ENCODE data around the gene ABCA2.

The ABCA2 gene

DNA sequence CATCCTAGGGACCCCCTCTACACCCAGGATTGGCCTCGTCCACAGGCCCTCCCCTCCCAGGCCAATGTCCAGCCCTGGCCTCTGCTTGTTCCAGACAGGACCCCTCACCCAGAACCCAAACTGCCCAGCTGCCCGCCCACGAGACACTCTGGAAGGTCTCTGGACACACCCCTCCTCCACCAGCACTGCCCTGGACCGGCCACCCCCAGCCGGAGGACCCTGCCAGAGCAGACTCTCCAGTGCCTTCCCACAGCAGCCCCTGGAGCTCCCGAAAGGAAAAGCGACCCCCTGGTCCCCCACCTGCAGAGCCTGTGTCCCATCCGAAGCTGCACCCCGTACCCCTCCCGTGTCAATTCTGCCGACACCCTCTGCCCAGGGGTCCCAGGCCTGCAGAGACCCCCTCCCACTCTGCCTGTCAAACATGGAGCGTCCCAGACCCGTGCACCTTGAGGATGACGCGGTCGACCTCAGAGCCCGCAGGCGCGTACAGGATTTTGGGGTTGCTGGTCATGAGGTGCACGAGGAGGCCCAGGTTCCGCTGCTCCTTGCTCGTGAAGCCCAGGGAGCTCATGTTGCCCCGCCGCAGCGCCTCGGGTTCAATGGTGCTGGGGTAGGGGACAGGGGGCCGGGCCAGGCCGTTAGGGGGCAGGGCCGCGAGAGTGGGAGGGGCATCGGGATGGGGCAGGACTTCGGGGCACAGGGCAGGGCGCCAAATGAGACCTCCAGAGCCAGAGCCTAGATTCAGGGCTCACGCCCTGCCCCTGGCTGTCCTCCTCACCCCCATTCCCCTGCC lies 8.0 kb downstream of the ABCA2 start:
- Histone ChIP-seq H3K27ac (no peak overlapping the region), H3K4me3 (no peak overlapping the region)
- TF ChIP-seq, protein P1, sequence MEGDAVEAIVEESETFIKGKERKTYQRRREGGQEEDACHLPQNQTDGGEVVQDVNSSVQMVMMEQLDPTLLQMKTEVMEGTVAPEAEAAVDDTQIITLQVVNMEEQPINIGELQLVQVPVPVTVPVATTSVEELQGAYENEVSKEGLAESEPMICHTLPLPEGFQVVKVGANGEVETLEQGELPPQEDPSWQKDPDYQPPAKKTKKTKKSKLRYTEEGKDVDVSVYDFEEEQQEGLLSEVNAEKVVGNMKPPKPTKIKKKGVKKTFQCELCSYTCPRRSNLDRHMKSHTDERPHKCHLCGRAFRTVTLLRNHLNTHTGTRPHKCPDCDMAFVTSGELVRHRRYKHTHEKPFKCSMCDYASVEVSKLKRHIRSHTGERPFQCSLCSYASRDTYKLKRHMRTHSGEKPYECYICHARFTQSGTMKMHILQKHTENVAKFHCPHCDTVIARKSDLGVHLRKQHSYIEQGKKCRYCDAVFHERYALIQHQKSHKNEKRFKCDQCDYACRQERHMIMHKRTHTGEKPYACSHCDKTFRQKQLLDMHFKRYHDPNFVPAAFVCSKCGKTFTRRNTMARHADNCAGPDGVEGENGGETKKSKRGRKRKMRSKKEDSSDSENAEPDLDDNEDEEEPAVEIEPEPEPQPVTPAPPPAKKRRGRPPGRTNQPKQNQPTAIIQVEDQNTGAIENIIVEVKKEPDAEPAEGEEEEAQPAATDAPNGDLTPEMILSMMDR (IDR thresholded peaks at IDR 0.05) = no peak
- DNase-seq (ENCODE audit: low spot score) = no peak

DNA sequence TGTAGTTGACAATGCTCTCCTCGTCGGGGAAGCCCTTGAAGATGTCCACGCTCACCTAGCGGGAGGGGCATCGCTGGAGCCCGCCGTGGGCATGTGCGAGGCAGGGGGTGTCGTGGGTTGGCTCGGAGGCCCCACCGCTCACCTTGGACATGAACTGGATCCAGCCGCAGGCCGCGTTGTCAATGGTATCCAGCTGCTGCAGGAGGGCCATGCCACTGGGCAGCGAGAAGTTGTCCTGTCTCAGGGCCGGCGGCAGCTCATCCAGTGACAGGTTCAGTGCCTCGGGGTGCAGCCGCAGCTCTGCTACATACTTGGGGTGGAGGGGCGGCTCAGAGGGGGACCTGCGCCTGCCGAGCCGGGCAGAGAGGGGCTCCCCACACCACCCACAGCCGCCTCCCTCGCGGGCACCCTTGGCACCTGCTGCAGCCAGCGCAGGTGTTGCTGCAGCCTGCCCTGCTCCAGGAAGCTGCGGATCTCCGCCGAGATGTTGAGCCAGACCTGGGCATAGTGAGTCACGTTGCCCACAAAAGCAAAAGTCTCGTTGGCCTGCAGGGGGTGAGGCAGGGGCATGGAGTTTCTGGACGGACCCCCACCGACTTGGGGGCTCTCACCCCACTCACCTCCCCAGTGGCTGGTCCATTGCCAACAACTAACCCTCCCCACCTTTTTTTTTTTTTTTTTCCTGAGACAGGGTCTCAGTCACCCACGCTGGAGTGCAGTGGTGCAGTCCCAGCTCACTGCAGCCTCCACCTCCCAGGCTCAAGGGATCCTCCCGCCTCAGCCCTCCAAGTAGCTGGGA lies 9.1 kb downstream of the ABCA2 start:
- no peak for DNase-seq (ENCODE audit: low spot score)
- H3K27ac ChIP-seq = no peak overlapping the region
- TF ChIP-seq, protein P1 (IDR thresholded peaks at IDR 0.05) = no peak
- H3K4me3 ChIP-seq = no peak overlapping the region

DNA sequence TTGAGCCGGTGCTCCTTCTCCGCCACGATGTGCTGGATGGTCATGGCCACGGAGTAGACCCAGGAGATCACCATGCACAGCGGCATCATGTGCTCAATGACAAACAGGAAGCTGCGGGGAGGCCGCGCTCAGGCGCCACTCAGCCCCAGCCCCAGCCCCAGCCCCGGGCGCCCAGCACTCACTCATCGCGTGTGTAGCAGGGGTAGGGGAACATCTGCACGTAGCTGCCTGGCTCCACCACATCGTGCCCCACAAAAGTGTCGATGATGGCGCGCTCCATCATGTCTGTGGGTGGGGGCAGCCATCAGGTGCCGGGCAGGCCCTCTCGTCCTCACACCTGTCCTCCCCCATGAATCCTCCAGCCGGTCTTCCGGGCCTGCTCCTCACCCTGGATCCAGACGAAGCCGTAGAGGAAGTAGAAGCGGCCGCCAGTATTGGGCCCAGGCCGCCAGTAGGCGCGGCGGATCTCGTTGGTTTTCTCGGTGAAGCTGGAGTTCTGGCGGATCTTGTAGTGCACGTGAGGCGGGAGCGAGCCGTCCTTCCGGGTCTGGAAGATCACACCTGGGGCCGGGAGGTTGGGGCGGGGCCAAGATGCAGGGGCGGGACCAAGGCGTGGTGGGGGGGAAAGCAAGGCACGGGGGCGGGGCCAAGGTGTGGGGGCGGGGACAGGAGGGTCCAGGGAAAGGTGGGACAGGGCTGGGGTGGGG lies 10.1 kb downstream of the ABCA2 start:
- H3K4me3 ChIP-seq = no peak overlapping the region
- no peak overlapping the region for H3K27ac ChIP-seq
- TF ChIP-seq, protein P1 (IDR thresholded peaks at IDR 0.05) = no peak

DNA sequence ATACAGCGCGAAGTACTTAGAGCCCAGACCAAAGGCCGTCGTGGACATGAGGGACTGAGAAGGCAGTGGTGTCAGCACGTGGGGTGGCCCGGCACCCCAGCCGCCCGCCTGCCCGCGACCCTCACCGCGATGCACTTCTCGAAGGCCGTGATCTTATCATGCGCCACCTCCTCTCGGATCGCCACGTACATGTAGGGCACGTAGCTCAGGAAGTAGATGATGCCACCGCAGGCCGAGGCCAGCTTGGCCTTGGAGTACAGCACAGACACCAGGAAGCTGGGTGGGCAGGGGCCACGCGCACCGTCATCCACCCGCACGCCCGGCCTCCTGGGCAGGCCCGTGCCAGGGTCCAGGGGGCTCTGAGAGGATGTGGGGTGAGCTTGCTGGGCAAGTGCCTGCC lies 11.0 kb downstream of the ABCA2 start:
- no peak overlapping the region for H3K27ac ChIP-seq
- no peak for DNase-seq (ENCODE audit: low spot score)
- H3K4me3 ChIP-seq = no peak overlapping the region
- TF ChIP-seq, protein P1 (IDR thresholded peaks at IDR 0.05) = no peak

More for the DNA sequence above, 10.1 kb downstream of the ABCA2 start:
- DNase-seq (ENCODE audit: low spot score) = no peak

DNA sequence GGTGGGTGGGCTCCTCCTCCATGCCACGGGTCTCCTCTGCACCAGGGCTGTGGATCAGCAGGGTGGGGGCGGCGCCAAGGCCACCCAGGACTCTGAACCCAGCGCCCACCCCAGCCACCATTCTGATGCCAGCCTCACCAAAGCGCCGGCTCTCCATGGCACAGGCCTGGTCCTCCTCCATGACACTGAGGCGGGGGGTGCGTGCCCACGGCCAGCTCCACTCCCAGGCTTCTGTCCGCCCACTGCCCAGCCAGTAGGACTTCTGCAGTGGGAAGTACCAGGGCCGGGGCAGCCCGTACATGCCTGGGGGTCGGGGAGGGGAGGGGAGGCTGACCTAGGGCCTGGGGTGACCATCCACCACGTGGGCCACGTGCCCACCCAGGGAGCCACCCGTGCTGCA lies 11.6 kb downstream of the ABCA2 start:
- no peak overlapping the region for H3K27ac ChIP-seq
- DNase-seq (ENCODE audit: low spot score) = no peak
- H3K4me3 ChIP-seq = no peak overlapping the region
- TF ChIP-seq, protein P1 (IDR thresholded peaks at IDR 0.05) = no peak

DNA sequence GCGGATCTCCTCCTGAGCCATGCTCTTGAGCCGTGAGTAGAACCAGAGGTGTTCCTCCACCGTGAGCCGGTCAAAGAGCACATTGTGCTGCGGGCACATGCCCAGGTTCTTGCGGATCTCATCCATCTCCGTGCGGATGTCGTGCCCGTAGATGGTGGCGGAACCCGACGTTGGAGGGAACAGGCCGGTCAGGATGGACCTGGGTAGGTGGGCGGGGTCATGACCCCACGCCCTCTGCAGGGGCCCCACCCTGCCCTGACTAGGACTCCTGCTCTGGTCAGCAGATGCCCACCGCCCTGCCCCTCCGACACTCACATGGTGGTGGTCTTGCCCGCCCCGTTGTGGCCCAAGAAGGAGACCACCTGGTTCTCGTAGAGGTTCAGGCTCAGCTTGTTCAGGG lies 12.1 kb downstream of the ABCA2 start:
- no peak for DNase-seq (ENCODE audit: low spot score)
- TF ChIP-seq, protein P1 (IDR thresholded peaks at IDR 0.05) = no peak
- Histone ChIP-seq H3K4me3 (no peak overlapping the region), H3K27ac (no peak overlapping the region)
